AG09319 (cell line): Measurements from ENCODE around the gene SLC6A1.

ENCODE experiments used
- DNase-seq: peaks from one replicate; pipeline ENCODE4 v3.0.0-alpha.2; 2010; ENCODE audit warnings: low read depth; ENCODE audit errors: extremely low read depth
- TF ChIP-seq, protein P1 (sequence below): IDR thresholded peaks from 2 replicates; pipeline ENCODE4 v1.5.1; 2011; ENCODE audit warnings: low read depth, mild to moderate bottlenecking, inconsistent platforms, low read length, moderate library complexity

SLC6A1 gene

DNA sequence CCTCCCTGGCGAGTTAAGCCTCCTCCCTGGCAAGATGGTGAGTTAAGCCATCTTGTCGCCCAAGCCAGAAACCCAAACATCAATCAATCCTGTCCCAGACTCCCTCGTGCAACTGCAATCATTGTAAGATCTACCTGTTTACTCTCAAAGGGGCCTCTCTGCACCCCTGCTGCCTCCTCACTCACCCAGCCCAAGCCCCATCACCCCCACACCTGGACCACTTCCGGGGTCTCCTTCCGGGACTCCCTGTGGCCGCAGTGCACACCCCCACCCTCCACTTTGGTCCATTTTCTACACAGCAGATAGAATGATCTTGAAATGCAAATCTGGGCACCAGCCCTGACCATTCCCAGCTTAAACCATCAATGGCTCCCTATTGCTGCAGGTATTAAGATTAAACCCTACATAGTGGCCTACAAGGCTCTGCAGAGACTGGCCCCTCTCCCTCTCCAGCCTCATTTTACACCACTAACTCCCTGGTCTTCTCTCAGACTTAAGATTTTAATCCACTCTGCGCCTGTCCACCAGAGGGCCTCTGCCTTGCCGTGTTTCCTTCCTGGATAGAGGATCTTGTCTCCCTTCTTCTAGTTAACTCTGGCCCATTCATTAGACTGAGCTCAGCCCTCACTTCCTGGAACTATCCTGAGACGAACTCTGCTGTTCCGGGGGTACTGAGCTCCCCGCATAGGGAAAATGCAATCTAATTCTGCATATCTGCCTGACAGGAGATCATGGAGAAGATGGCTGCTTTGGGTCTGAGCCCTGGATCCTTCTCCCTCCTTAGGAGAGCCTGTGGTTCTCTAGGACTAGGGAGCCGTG lies 41.9 kb upstream of the SLC6A1 start:
- TF ChIP-seq, protein P1, sequence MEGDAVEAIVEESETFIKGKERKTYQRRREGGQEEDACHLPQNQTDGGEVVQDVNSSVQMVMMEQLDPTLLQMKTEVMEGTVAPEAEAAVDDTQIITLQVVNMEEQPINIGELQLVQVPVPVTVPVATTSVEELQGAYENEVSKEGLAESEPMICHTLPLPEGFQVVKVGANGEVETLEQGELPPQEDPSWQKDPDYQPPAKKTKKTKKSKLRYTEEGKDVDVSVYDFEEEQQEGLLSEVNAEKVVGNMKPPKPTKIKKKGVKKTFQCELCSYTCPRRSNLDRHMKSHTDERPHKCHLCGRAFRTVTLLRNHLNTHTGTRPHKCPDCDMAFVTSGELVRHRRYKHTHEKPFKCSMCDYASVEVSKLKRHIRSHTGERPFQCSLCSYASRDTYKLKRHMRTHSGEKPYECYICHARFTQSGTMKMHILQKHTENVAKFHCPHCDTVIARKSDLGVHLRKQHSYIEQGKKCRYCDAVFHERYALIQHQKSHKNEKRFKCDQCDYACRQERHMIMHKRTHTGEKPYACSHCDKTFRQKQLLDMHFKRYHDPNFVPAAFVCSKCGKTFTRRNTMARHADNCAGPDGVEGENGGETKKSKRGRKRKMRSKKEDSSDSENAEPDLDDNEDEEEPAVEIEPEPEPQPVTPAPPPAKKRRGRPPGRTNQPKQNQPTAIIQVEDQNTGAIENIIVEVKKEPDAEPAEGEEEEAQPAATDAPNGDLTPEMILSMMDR, result peak; percentile 63
- DNase-seq, result peak; percentile 7

- TF ChIP-seq, protein P1, result no peak
Observed at GRCh38 chr3:10951295-10951926, 41.1 kb upstream of the SLC6A1 start.

GRCh38 chr3:10952525-10952924 lies 40.0 kb upstream of the SLC6A1 start:
- TF ChIP-seq, protein P1, result no peak
- no peak for DNase-seq

More at GRCh38 chr3:10951295-10951926, 41.1 kb upstream of the SLC6A1 start:
- DNase-seq, result no peak

DNA sequence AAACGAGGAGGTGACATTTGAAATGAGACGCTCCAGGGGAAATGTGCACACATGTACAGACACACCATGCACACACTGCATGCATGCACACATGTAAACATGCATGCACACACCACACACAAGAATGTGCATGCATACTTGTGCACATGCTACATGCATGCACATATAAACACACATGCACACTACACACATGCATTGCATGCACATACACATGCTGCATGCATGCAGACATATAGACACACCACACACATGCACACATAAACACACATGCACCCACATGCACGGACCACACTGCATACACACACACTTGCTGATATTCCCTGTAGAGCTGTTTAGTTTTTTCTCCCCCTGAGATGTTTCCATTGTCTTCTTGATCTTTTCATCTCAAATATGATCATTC lies 37.8 kb upstream of the SLC6A1 start:
- TF ChIP-seq, protein P1, result no peak
- no peak for DNase-seq

- TF ChIP-seq, protein P1, result no peak
- DNase-seq, result no peak
Observed at GRCh38 chr3:10955711-10956453, 36.7 kb upstream of the SLC6A1 start.

DNA sequence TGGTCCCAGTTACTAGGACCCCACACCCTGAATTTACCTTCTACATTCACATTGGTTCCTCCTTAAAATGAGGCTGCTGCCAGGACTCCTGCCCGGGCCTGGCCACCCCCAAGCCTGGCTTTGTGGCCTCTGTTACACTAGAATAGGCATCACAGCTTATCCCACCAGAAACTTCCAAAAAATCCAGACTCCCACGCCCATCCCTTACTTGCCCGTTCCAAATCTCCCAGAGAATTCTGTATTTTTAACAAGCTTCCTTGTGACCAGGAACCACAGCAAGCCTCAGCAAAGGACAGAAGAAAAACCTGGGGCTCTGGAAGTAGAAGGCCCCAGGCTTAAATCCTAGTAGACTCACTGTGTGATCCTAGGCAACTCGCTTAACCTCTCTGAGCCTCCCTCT lies 36.0 kb upstream of the SLC6A1 start:
- no peak for DNase-seq
- TF ChIP-seq, protein P1, result no peak

GRCh38 chr3:10956986-10957385 lies 35.6 kb upstream of the SLC6A1 start:
- DNase-seq, result no peak
- TF ChIP-seq, protein P1, result no peak
